HG03175 (cell line): ENCODE measurements around the gene RNF167.
A peak's percentile ranks its signal among the peaks of the same experiment; 100 is the strongest.

ENCODE experiments used
- ATAC-seq: cut with Tn5 transposase; IDR thresholded peaks from one replicate; pipeline ENCODE4 v1.9.1; 2021; ENCODE audit warnings: mild to moderate bottlenecking, moderate library complexity; ENCODE audit not compliant: unreplicated experiment

RNF167 gene

DNA sequence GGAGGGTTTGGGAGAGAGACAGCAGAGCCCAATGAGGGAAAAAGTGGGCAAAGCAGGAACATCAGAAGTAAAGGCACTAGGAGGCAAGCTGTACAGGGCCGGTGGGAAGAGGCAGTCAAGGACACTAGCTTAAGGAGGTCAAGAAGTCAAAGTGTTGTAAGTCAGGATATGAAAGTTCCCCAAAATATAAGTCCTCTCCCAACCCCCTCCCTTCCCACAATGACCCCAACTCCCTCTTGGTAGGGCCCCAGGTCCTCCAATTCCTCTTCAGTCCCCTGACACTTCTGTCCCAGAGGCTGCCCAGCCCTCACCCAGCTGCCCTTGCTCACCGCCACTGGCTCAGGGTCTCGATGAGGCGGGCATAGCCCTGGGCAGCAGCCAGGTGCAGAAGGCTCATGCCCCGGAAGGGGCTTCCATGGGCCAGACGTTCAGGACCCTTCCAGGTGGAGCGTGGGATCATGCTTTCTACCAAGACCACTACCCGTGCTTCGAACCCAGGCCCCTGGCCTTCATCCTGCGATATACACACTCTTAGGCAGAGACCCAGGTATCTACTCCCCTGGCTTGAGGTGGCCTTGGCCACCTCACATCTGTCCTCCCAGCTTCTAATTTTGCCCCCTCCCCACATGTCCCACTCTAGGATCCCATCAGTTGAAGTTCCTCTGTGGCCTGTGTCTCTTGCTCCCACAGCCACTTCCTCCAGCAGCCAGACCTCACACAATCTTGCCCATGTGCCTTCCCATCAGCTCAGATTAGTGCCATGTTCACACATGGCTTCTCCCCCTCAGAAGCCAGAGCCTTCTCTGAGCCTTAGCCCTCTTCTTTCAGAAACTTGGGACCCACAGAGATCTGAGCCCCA, 33.4 kb downstream of the RNF167 start:
- ATAC-seq: no peak

DNA sequence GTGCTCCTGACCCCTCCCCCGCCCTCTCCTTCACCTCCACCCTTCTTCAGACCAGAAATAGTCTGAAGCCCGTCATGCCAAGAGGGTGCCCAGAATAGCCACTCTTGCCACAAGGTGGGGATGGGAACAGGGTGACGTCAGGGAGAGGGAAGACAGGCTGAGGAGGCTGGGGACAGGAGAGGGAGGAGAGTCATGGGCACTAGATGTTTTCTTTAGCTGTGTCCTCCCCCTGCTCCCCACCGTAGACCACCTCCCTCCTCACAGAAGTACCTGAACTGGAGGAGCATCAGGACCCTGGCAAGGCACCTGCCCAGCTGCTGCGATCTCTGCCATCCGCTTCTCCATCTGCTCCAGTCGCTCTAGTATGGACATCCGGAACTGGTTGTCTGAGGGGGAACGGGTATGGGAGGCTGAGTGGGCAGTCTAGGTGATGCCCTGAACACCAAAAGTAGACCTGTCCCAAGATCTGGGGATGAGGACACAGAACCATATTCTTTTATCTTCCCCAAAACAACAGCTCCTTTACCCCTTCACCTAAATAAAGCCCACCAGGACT, 34.1 kb downstream of the RNF167 start:
- ATAC-seq: no peak

DNA sequence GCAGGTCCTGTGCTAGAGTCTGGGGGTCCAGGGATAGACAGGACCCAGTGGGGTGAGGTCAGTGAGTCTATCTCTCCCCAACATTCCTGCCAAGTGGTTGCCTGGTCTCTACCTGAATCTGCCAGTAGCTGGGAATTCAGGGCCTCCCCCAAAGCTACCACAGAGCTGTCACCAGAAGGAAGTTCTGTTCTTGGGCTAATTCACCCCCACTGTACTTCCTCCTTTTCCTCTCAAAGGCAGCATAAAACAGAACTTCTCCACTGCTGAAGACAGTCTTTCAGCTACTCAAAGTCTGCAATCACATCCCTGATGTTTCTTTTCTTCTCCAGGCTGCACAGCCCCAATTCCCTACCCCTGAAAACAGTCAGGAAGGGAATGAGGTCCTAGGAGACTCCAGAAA, 38.7 kb downstream of the RNF167 start:
- no peak for ATAC-seq

DNA sequence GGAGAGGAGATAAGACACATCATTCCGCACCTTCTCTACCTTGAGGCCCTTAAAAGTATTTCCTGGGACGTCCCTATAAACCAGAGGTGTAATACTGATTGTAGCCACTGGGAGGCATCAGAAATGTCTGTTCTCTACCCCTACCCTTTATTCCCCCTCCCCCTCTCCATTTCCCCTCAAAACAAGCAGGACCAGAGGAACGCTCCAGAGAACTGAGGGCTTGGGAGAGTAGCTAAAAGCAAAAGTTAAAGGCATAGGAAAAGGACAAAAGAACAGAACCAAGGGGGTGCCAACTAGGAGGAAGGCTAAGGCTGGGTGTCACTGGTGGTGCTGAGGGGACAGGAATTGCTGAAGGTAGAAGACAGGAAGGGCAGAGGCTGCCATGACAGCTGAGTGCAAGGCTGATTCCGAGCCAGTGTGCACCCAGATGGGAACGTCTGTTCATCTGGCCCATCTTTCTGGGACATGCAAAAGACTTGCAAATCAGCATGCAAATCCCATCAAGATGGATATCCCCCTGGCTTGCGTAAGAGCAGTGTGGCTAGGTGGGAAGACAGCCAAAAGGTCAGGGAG, 40.7 kb downstream of the RNF167 start:
- ATAC-seq: no peak

DNA sequence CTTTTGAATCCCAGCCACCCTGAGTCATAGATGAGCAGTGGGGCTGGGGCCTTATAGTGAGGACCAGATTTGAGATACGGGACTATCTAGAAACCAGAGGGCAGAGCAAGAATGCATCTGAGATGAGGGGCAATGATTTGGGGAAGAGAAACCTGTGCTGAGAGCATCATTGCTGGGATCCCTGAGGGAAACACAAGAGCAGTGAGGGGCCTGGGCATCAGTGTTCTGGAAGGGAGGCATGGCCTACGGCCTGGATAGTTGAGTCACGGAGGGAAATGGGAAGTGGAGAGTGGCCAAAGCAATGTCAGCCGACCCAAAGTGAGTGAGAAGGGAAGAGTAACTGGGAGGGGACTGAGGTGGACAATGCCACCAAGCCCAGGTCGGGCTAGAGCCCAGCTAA, 42.2 kb downstream of the RNF167 start:
- no peak for ATAC-seq

DNA sequence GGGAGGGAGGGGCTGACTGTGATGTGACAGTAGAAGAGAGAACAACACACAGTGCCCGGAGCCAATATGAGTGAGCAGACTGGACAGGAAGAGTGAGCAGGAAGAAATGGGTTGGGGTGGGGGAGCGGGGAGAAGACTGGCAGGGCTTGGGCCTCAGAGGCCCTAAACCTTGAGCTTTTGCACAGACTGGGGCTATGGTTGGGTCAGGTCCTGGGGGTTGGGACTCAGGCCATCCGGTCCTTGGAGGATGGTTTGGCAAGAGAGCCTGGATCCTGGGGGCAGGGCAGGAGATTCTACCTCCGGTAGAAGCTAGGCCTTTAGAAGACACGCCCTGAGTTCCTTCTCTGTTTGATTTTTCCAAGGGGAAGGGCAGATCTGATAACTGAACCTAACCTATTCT, 46.3 kb downstream of the RNF167 start:
- ATAC-seq: no peak

DNA sequence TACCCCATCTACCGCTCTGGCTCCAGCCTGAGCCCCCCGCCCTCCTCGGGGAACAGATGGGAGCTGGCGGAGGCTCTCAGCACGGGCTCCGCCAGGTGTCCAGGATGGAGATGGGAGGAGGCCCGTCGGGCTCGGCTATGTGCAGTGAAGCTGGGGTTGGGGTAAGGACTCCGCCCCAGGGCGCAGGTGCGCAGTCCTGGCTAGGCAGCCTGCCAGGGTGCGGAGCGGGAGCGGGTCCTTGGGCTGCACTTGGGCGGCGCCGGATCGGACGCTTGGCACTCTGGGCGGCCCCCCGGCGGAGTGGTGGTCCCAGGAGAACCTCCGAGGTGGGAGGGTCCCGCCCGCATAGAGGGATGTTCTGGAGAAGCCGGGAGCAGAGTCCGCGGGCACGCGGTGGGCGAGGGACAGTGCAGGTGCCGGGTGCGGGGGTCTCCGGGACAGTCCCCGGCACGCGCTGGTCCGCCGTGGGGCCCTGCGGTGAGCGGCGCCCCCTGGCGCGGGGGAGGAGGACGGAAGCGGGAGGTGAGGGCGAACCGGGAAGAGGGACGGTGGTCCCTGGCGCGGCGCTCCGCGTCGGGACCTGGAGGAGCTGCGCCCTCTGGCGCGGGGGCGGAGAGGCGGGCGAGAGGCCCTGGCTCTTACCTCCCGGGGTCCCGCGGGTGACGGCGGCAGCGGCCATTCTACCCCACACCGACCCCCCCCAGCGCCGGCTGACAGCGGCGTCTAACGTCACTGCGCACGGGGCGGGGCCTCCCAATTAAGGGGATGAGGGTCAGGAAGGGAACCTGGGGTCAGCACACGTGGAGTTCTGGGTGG, 47.1 kb downstream of the RNF167 start, which contains the start of gene CAMTA2:
Gene CAMTA2 (minus strand): TSS at position 725 of the 816 bp plus-strand sequence. CDS start 1,453 bp downstream, outside the sequence.
- ATAC-seq: peak; percentile 72

DNA sequence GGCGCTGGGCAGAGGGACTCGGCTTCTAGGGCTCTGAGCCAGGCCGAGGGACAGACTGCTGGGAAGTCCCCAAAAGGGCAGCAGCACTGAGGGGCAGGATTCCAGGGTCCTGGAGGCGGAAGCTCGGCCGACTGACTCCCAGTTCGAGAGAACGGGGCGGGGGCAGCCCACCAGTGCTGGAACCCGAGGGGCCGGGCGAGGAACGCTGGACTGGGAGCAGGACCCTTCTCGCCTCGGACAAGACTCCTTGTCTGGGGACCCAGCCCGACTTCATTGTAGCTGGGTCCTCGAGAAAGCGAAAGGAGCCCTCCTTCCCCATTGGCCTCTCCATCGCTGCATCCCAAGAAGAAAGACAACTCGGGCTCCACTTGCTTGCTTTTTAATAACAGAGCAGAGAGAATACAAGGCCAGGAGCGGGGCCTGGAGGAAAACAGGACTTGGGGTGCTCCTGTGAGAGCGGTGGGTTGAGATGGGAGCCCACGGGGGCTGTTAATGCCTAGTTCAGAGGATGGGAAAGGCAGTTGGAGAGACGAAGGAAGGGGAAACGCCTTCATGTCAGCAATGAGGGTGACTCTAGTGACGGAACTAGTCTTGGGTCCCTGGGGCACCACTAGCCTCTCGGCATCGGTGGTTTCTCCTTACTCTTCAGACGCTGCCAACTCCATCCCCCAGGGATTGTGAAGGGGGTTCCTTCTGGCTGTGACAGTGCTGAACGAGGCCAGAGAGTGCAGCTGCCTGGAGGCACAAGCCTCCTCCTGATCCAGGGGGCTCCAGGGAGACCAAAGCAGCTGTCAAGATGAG, 47.9 kb downstream of the RNF167 start:
- peak; percentile 19 for ATAC-seq

DNA sequence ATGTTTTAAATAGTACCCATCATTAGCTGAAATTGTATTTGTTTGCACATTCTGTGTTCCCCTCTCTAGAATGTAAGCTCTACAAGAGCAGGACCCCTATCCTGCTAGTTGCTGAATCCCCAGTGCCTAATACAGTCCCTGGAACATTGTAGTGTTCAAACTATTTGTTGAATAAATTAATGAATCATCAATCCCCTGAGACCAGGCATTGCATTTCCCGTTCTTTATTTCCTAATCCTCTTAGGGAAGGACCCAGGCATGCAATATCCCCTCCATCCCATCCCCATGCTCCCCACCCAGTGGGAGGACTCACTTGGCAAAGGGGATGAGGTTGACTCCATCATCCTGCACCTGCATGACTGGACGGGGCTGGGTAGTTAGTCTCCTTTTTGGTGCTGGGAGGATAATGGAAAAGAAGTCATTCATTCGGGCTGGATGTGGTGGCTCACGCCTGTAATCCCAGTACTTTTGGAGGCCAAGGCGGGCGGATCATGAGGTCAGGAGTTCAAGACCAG, 54.1 kb downstream of the RNF167 start:
- ATAC-seq: no peak
